ENCODE measurements around the gene PEAK3. TPM values are rescaled to one million over a fixed set of nuclear protein-coding genes. Genes with fewer than 3 reads are reported as not detected.

PEAK3 gene
- total RNA-seq, 1 experiment from 2014 or later = not detected

DNA sequence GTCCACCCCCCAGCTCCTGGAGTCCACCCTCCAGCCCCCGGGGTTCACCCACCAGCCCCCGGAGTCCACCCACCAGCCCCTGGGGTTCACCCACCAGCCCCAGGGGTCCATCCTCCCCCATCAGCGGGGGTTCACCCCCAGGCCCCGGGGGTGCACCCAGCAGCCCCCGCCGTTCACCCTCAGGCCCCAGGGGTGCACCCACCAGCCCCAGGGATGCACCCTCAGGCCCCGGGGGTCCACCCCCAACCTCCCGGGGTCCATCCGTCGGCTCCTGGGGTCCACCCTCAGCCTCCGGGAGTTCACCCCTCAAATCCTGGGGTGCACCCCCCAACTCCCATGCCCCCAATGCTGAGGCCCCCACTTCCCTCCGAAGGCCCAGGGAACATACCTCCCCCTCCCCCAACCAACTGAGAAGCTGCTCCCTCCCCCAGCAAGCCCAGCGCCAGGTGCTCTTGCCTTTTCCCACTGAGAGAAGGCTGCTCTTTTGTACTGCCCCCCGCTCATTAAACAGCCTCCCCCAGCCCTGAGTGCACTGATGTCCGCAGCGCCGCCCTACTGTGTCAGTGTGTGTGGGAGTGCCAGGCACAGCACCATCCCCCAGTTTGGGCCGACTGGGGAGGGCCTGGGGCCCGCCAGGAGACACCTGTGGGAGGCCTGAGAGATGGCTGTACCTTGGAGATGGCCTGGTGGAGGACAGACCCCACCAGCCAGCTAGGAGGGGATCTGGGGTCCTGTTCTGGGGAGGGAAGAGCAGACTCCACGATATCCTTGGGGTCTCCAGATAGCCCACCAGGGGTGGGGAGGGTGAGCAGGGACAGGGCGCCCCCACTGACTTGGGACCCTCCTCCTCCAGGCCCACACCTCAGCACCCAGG lies 33.6 kb downstream of the PEAK3 start:
- H3K4me3 ChIP-seq (ENCODE audit: insufficient read depth, low read depth, low read length) = no peak overlapping the region
- H3K27me3 ChIP-seq (ENCODE audit: control insufficient read depth, insufficient read depth, low read length) = peaks cover 7% of the 10 kb centered on the region
- H3K36me3 ChIP-seq (replicated peaks; ENCODE audit: control insufficient read depth, insufficient read depth, low read length) = peaks cover 28% of the 10 kb centered on the region
- DNase-seq = no peak

GRCh38 chr19:2247433-2248101 lies 34.4 kb downstream of the PEAK3 start:
- DNase-seq = no peak
- Histone ChIP-seq H3K4me3 (ENCODE audit: insufficient read depth, low read depth, low read length) (no peak overlapping the region), H3K27me3 (ENCODE audit: control insufficient read depth, insufficient read depth, low read length) (no peaks in the 10 kb centered on the region; the same call in 1 of the 2 replicates), H3K36me3 (replicated peaks; ENCODE audit: control insufficient read depth, insufficient read depth, low read length) (peaks cover 32% of the 10 kb centered on the region)

GRCh38 chr19:2246801-2247361 lies 35.1 kb downstream of the PEAK3 start:
- H3K27me3 ChIP-seq (ENCODE audit: control insufficient read depth, insufficient read depth, low read length) = no peaks in the 10 kb centered on the region
- H3K4me3 ChIP-seq (ENCODE audit: insufficient read depth, low read depth, low read length) = no peak overlapping the region
- H3K36me3 ChIP-seq (replicated peaks; ENCODE audit: control insufficient read depth, insufficient read depth, low read length) = peaks cover 32% of the 10 kb centered on the region
- no peak for DNase-seq

- DNase-seq = no peak
- H3K36me3 ChIP-seq (replicated peaks; ENCODE audit: control insufficient read depth, insufficient read depth, low read length) = peaks cover 32% of the 10 kb centered on the region
- H3K4me3 ChIP-seq (ENCODE audit: insufficient read depth, low read depth, low read length) = no peak overlapping the region
- H3K27me3 ChIP-seq (ENCODE audit: control insufficient read depth, insufficient read depth, low read length) = no peaks in the 10 kb centered on the region
These were observed 35.9 kb downstream of the PEAK3 start for GRCh38 chr19:2246014-2246620.

- Histone ChIP-seq H3K4me3 (ENCODE audit: insufficient read depth, low read depth, low read length) (no peak overlapping the region), H3K27me3 (ENCODE audit: control insufficient read depth, insufficient read depth, low read length) (no peaks in the 10 kb centered on the region), H3K36me3 (replicated peaks; ENCODE audit: control insufficient read depth, insufficient read depth, low read length) (peaks cover 32% of the 10 kb centered on the region)
- no peak for DNase-seq
These were observed 36.7 kb downstream of the PEAK3 start for GRCh38 chr19:2245273-2245672.

DNA sequence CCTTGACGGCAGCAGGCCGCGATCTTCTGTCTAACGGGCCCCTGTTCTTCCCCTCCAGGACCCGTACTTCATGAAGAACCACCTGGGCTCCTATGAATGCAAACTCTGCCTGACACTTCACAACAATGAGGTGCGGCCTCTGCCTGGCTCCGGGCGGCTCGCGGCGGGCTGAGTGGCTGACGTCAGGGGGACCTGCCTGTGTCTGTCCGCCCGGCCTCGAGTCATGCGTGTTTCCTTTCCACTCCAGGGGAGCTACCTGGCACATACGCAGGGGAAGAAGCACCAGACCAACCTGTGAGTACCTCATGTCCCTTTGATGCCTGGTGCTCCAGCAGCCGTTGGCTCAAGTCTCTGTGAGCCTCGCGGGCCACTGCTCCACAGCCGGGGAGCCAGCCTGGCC lies 37.5 kb downstream of the PEAK3 start:
- peaks cover 32% of the 10 kb centered on the region for H3K36me3 ChIP-seq (replicated peaks; ENCODE audit: control insufficient read depth, insufficient read depth, low read length)

GRCh38 chr19:2244125-2244411 lies 37.9 kb downstream of the PEAK3 start:
- Histone ChIP-seq H3K27me3 (ENCODE audit: control insufficient read depth, insufficient read depth, low read length) (no peaks in the 10 kb centered on the region), H3K36me3 (replicated peaks; ENCODE audit: control insufficient read depth, insufficient read depth, low read length) (peaks cover 32% of the 10 kb centered on the region), H3K4me3 (ENCODE audit: insufficient read depth, low read depth, low read length) (no peak overlapping the region)
- DNase-seq = no peak

More for the DNA sequence above, 37.5 kb downstream of the PEAK3 start:
- H3K27me3 ChIP-seq (ENCODE audit: control insufficient read depth, insufficient read depth, low read length) = no peaks in the 10 kb centered on the region
- DNase-seq = no peak
- no peak overlapping the region for H3K4me3 ChIP-seq (ENCODE audit: insufficient read depth, low read depth, low read length)

DNA sequence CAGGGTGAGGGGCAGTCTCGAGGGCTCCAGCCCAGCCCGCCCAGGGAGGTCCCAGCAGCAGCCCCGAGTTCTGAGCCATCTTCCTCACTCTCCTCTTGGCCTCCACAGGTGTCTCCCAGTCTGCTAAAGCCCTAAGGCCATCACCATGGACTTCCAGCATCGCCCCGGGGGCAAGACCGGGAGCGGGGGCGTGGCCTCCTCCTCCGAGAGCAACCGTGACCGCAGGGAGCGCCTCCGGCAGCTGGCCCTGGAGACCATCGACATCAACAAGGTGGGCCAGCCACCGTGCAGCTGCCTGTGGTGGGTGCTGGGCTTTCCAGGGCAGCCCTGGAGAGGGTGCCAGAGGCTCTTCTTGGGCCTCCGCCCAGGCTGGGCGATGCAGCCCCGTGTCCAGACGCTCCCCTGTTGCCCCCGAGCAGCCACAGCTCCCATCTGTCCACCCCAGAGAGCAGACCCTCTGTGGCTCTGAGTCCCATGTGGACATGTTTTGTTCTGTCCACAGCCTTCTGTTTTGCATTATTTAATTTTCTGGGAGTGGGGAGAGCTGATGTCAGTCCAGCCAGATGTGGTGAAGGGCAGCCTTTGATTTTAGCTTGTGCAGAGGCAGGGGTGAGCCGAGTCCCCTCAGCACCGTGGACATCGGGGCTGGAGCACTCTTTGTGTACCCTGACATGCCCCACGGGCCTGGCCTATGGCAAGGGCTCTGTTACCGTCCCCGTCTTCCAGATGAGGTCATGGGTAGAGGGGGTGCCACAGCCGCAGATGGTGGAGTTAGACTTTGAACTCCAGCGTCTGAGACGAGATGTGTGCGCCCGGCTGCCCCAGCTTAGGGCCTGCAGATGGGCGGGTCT lies 38.5 kb downstream of the PEAK3 start:
- Histone ChIP-seq H3K27me3 (ENCODE audit: control insufficient read depth, insufficient read depth, low read length) (no peaks in the 10 kb centered on the region), H3K4me3 (ENCODE audit: insufficient read depth, low read depth, low read length) (no peak overlapping the region), H3K36me3 (replicated peaks; ENCODE audit: control insufficient read depth, insufficient read depth, low read length) (peaks cover 32% of the 10 kb centered on the region)
- no peak for DNase-seq

GRCh38 chr19:2242816-2243215 lies 39.2 kb downstream of the PEAK3 start:
- no peak for DNase-seq
- Histone ChIP-seq H3K27me3 (ENCODE audit: control insufficient read depth, insufficient read depth, low read length) (no peaks in the 10 kb centered on the region), H3K4me3 (ENCODE audit: insufficient read depth, low read depth, low read length) (no peak overlapping the region), H3K36me3 (replicated peaks; ENCODE audit: control insufficient read depth, insufficient read depth, low read length) (peaks cover 32% of the 10 kb centered on the region)

GRCh38 chr19:2242092-2242537 lies 39.9 kb downstream of the PEAK3 start:
- H3K4me3 ChIP-seq (ENCODE audit: insufficient read depth, low read depth, low read length) = no peak overlapping the region
- H3K27me3 ChIP-seq (ENCODE audit: control insufficient read depth, insufficient read depth, low read length) = no peaks in the 10 kb centered on the region
- H3K36me3 ChIP-seq (replicated peaks; ENCODE audit: control insufficient read depth, insufficient read depth, low read length) = peaks cover 30% of the 10 kb centered on the region
- no peak for DNase-seq

- Histone ChIP-seq H3K36me3 (replicated peaks; ENCODE audit: control insufficient read depth, insufficient read depth, low read length) (peaks cover 24% of the 10 kb centered on the region), H3K27me3 (ENCODE audit: control insufficient read depth, insufficient read depth, low read length) (no peaks in the 10 kb centered on the region), H3K4me3 (ENCODE audit: insufficient read depth, low read depth, low read length) (no peak overlapping the region)
- DNase-seq = no peak
These were observed 40.9 kb downstream of the PEAK3 start for GRCh38 chr19:2240881-2241760.

DNA sequence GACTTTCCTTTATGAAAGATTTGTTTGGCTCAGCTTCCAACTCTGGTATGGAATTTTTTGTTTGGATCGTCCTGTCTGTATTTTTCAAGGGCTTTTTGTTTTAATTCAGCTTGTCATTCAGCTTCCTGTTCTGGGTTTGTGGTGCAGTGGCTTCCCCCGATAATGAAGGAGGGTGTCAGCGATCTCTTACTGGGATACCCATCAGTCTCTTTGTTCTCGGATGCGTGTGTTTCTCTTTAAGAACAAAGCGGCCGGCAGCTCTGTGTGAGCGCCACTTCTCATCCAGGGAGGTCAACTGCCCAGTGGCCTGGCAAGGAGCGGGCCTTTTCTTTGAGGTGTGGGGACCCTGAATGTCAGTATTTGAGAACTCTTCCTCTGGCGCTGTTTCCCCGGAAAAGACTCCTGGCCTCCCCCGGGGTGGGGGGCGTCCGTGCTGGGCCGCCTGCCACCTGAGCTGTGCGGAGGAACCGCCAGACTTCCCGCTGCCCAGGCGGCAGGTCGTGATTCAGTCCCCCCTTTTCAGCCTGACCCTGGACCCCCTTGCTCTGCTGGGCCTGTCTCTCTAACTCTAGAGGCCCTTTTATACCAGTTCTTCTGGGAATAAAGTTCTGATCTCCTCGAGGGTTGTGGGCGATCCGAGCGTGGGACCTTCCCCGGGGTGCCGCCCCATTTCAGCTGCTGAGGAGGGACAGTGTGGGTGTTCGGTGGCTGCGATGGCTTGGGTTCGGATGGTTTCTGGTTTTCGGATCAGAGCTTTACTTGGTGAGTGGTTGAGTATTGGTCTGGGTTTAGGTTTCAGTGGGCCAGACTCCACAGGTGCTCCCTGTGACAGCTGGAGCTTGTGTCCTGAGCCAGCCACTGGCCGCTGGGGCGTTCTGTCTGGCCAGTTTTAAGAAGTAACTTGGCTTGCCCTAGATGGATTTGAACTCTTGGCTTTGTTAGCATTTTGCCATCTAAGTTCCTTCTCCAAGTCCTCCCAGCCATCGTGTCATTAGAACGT lies 41.9 kb downstream of the PEAK3 start:
- H3K27me3 ChIP-seq (ENCODE audit: control insufficient read depth, insufficient read depth, low read length) = no peaks in the 10 kb centered on the region
- H3K4me3 ChIP-seq (ENCODE audit: insufficient read depth, low read depth, low read length) = peak overlapping the region; percentile 4; the same call in 1 of the 2 replicates
- peaks cover 18% of the 10 kb centered on the region for H3K36me3 ChIP-seq (replicated peaks; ENCODE audit: control insufficient read depth, insufficient read depth, low read length)
- no peak for DNase-seq

Measured in H7 (cell line).